GM23248 (cell line): ENCODE results near the gene UNC50.

Source experiments
- EZH2 ChIP-seq: fragments of 200-600 bp; sonication (generic); IDR thresholded peaks from 2 replicates; pipeline ENCODE4 v1.6.1; 2018; ENCODE audit warnings: antibody characterized with exemption, mild to moderate bottlenecking; ENCODE audit not compliant: insufficient read depth, poor library complexity, severe bottlenecking
- EZH2phosphoT487 ChIP-seq: fragments of 200-600 bp; sonication (generic); IDR thresholded peaks from 2 replicates; pipeline ENCODE4 v1.6.1; 2018; ENCODE audit warnings: antibody characterized with exemption, moderate library complexity, mild to moderate bottlenecking, low read depth; ENCODE audit not compliant: insufficient read depth

GRCh38 chr2:98648451-98648850 lies 40.1 kb downstream of the UNC50 start:
- TF ChIP-seq EZH2 (no peak), EZH2phosphoT487 (no peak)
